Liver (tissue), 9 donors: ENCODE data around the gene AMACR. TPM values are rescaled to one million over a fixed set of nuclear protein-coding genes. Genes with fewer than 3 reads are reported as not detected.

ENCODE experiments used
- DNase-seq: peaks from one replicate; pipeline ENCODE4 v3.0.0-alpha.2; 2017; ENCODE audit warnings: low spot score
- H3K27ac ChIP-seq, 2 donors: one replicate each; pipeline ENCODE4 v1.7.0; 2013; ENCODE audit warnings: inconsistent platforms in 2 of 2, low read length in 2 of 2, control low read depth in 1 of 2, low read depth in 1 of 2, mild to moderate bottlenecking in 1 of 2
- H3K27me3 ChIP-seq, 4 donors: one replicate each; pipeline versions ENCODE4 v1.6.1 to v1.7.0; 2013; ENCODE audit warnings: low read length in 3 of 4, inconsistent platforms in 1 of 4, mild to moderate bottlenecking in 1 of 4, moderate library complexity in 1 of 4; ENCODE audit not compliant: control insufficient read depth in 4 of 4, insufficient read depth in 4 of 4
- H3K36me3 ChIP-seq, 4 donors: one replicate each; pipeline versions ENCODE4 v1.6.1 to v1.7.0; 2013; ENCODE audit warnings: low read length in 3 of 4, mild to moderate bottlenecking in 3 of 4, low read depth in 1 of 4, moderate library complexity in 1 of 4; ENCODE audit not compliant: control insufficient read depth in 4 of 4, insufficient read depth in 3 of 4
- H3K4me1 ChIP-seq, 4 donors: one replicate each; pipeline versions ENCODE4 v1.6.1 to v1.7.0; 2013; ENCODE audit warnings: low read length in 3 of 4, mild to moderate bottlenecking in 3 of 4, moderate library complexity in 1 of 4; ENCODE audit not compliant: control insufficient read depth in 4 of 4, insufficient read depth in 4 of 4
- H3K4me3 ChIP-seq, 3 donors: one replicate each; pipeline versions ENCODE4 v1.6.1 to v1.7.0; 2013; ENCODE audit warnings: low read length in 3 of 3, control low read depth in 1 of 3, low read depth in 1 of 3, mild to moderate bottlenecking in 1 of 3
- H3K9ac ChIP-seq, 2 donors: one replicate each; pipeline ENCODE4 v1.7.0; 2013; ENCODE audit warnings: low read length in 2 of 2, mild to moderate bottlenecking in 2 of 2, moderate library complexity in 2 of 2, control low read depth in 1 of 2, low read depth in 1 of 2
- H3K9me3 ChIP-seq, 4 donors: one replicate each; pipeline versions ENCODE4 v1.6.1 to v1.7.0; 2013; ENCODE audit warnings: low read length in 3 of 4; ENCODE audit not compliant: control insufficient read depth in 4 of 4
- ATF3 ChIP-seq: IDR thresholded peaks from 2 replicates; pipeline ENCODE4 v1.6.1; 2016; ENCODE audit warnings: antibody characterized with exemption
- EGR1 ChIP-seq, 2 donors: IDR thresholded peaks; 2 replicates each; pipeline ENCODE4 v1.6.1; 2016 to 2018; ENCODE audit warnings: antibody characterized with exemption in 2 of 2, low read depth in 2 of 2
- FOXA2 ChIP-seq: IDR thresholded peaks from 2 replicates; pipeline ENCODE4 v1.6.1; 2016; ENCODE audit warnings: antibody characterized with exemption
- GABPA ChIP-seq, 2 donors: IDR thresholded peaks in 1 of 2; conservative IDR thresholded peaks in 1 of 2; 2 replicates each; pipeline ENCODE4 v1.6.1; 2016; ENCODE audit warnings: antibody characterized with exemption in 2 of 2, mild to moderate bottlenecking in 1 of 2, moderate library complexity in 1 of 2
- HNF4A ChIP-seq, 2 donors: conservative IDR thresholded peaks; 2 replicates each; pipeline ENCODE4 v1.6.1; 2016; ENCODE audit warnings: antibody characterized with exemption in 2 of 2, mild to moderate bottlenecking in 2 of 2
- HNF4G ChIP-seq: IDR thresholded peaks from 2 replicates; pipeline ENCODE4 v1.6.1; 2016; ENCODE audit warnings: antibody characterized with exemption
- MAX ChIP-seq: IDR thresholded peaks from 2 replicates; pipeline ENCODE4 v1.6.1; 2016; ENCODE audit warnings: antibody characterized with exemption
- NR2F2 ChIP-seq: IDR thresholded peaks from 2 replicates; pipeline ENCODE4 v1.6.1; 2016; ENCODE audit warnings: antibody characterized with exemption
- RAD21 ChIP-seq, 2 donors: IDR thresholded peaks; 2 replicates each; pipeline ENCODE4 v1.6.1; 2016; ENCODE audit warnings: antibody characterized with exemption in 2 of 2, mild to moderate bottlenecking in 2 of 2
- REST ChIP-seq: IDR thresholded peaks from 2 replicates; pipeline ENCODE4 v1.6.1; 2016; ENCODE audit warnings: antibody characterized with exemption, mild to moderate bottlenecking
- RXRA ChIP-seq, 2 donors: IDR thresholded peaks; 2 replicates each; pipeline ENCODE4 v1.6.1; 2017 to 2018; ENCODE audit warnings: antibody characterized with exemption in 2 of 2, mild to moderate bottlenecking in 1 of 2
- SP1 ChIP-seq: IDR thresholded peaks from 2 replicates; pipeline ENCODE4 v1.6.1; 2018; ENCODE audit warnings: antibody characterized with exemption, mild to moderate bottlenecking
- TAF1 ChIP-seq: conservative IDR thresholded peaks from 2 replicates; pipeline ENCODE4 v1.6.1; 2016; ENCODE audit warnings: antibody characterized with exemption, mild to moderate bottlenecking
- YY1 ChIP-seq: IDR thresholded peaks from 2 replicates; pipeline ENCODE4 v1.6.1; 2016; ENCODE audit warnings: antibody characterized with exemption, mild to moderate bottlenecking
- WGBS: extraction: QIAGEN DNeasy Blood & Tissue Kit; methylation state at CpG from one replicate; pipeline ENCODE4 v1.1.7; 2013; 5-methylcytosine and 5-hydroxymethylcytosine counted together
- polyA plus RNA-seq, 2 donors: library from polyadenylated mRNA; stranded (reverse) in 1 of 2; unstranded in 1 of 2; fragments of 200-250 nt in 1 of 2; fragments of >200 nt in 1 of 2; fragmentation: Nextera tagmentation in 1 of 2; extraction: Ambion mirVana in 1 of 2; gene quantifications; one replicate each; pipeline versions ENCODE4 v1.2.1 to v1.2.3, GENCODE V29; 2013 to 2015
- total RNA-seq, 2 donors: library from RNA; depleted of rRNA; stranded (reverse); fragments of >200 nt; gene quantifications; one replicate each; pipeline ENCODE4 v1.2.3, GENCODE V29; 2014
- TF ChIP-seq, protein P1 (sequence below): IDR thresholded peaks from 2 replicates; pipeline ENCODE4 v1.6.1; 2016; ENCODE audit warnings: antibody characterized with exemption
- donor health status: healthy.
- donor health status: healthy.
- donor health status: healthy.
- donor health status: healthy.
- donor health status: healthy.

The AMACR gene
- total and polyA plus RNA-seq, 4 donors = 15.6 to 48.5 (median 31.7) TPM

DNA sequence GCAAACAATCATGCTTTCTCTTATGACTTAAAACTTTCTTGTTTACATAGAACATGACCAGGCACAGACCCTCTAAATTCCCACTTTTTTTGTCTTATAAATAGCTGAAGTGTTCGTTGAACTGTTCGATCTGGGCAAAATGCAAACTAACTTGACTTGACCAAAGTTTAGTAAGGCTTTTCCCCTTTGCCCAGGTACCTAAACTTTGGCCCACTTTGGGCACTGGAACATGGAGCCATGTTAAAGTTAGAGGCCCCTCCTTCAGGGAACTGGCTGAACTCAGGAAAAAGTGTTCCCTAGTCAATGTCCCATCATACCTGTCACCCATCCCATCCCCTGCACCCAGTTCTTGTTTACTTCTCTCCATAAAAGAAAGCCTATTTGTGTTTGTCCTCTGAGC is 9.4 kb upstream of the AMACR start:
- Histone ChIP-seq H3K9ac (no peak overlapping the region), H3K27me3 (no peaks in the 10 kb centered on the region), H3K9me3 (no peaks in the 10 kb centered on the region), H3K27ac (peak overlapping the region; percentile 33 to 61), H3K36me3 (peaks cover 0 to 3% (median 0%) of the 10 kb centered on the region in 4 donors), H3K4me3 (no peak overlapping the region), H3K4me1 (peaks cover 0 to 28% (median 22%) of the 10 kb centered on the region in 4 donors)
- no peak for DNase-seq
- peak; percentile 73 to 87 for TF ChIP-seq HNF4A (conservative IDR thresholded peaks at IDR 0.05)
- TF ChIP-seq MAX = peak; percentile 21
- no peak for TF ChIP-seq RAD21 (IDR thresholded peaks at IDR 0.05)
- TF ChIP-seq REST = no peak
- TF ChIP-seq YY1 = peak; percentile 61
- no peak for TF ChIP-seq SP1
- TF ChIP-seq GABPA (IDR thresholded peaks at IDR 0.05 in 1 of 2, conservative IDR thresholded peaks at IDR 0.05 in 1 of 2) = no peak
- no peak for TF ChIP-seq NR2F2
- no peak for TF ChIP-seq HNF4G
- TF ChIP-seq EGR1 (IDR thresholded peaks at IDR 0.05; ENCODE audit: low read depth in 2 of 2) = no peak
- TF ChIP-seq RXRA (IDR thresholded peaks at IDR 0.05) = peak; percentile 74 to 86
- TF ChIP-seq, protein P1, sequence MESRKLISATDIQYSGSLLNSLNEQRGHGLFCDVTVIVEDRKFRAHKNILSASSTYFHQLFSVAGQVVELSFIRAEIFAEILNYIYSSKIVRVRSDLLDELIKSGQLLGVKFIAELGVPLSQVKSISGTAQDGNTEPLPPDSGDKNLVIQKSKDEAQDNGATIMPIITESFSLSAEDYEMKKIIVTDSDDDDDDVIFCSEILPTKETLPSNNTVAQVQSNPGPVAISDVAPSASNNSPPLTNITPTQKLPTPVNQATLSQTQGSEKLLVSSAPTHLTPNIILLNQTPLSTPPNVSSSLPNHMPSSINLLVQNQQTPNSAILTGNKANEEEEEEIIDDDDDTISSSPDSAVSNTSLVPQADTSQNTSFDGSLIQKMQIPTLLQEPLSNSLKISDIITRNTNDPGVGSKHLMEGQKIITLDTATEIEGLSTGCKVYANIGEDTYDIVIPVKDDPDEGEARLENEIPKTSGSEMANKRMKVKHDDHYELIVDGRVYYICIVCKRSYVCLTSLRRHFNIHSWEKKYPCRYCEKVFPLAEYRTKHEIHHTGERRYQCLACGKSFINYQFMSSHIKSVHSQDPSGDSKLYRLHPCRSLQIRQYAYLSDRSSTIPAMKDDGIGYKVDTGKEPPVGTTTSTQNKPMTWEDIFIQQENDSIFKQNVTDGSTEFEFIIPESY = no peak
- WGBS = 38% methylated on average over 2 of the region's 2 CpGs

- Histone ChIP-seq H3K9ac (no peak overlapping the region), H3K9me3 (no peaks in the 10 kb centered on the region), H3K4me3 (no peak overlapping the region), H3K36me3 (peaks cover 0 to 3% (median 0%) of the 10 kb centered on the region in 4 donors), H3K27ac (no peak overlapping the region), H3K27me3 (no peaks in the 10 kb centered on the region), H3K4me1 (peaks cover 0 to 27% (median 21%) of the 10 kb centered on the region in 4 donors)
- WGBS = 27% methylated on average over 2 of the region's 2 CpGs
- no peak for TF ChIP-seq ATF3
- TF ChIP-seq REST = no peak
- TF ChIP-seq YY1 = no peak
- no peak for TF ChIP-seq FOXA2
- no peak for TF ChIP-seq TAF1
- DNase-seq = no peak
These were observed 8.9 kb upstream of the AMACR start for GRCh38 chr5:34016750-34017149.
